Upper lobe of right lung (tissue), 1 donor: ENCODE data around the gene CCDC174. TPM values are rescaled to one million over a fixed set of nuclear protein-coding genes. Genes with fewer than 3 reads are reported as not detected.
A peak's percentile ranks its signal among the peaks of the same experiment; 100 is the strongest.

Source experiments
- ATAC-seq: fragments of 200-7000 bp; cut with Tn5 transposase; one replicate; pipeline ENCODE4 v1.9.1; 2020; ENCODE audit warnings: mild to moderate bottlenecking, moderate library complexity
- DNase-seq: peaks from one replicate; pipeline ENCODE4 v3.0.0-alpha.2; 2020
- H3K27ac ChIP-seq: fragments of 200-600 bp; one replicate; pipeline ENCODE4 v1.8.0; 2022
- H3K27me3 ChIP-seq: fragments of 200-600 bp; one replicate; pipeline ENCODE4 v1.8.0; 2022; ENCODE audit warnings: mild to moderate bottlenecking
- H3K36me3 ChIP-seq: fragments of 200-600 bp; one replicate; pipeline ENCODE4 v1.8.0; 2022
- H3K4me1 ChIP-seq: fragments of 200-600 bp; one replicate; pipeline ENCODE4 v1.8.0; 2022
- H3K4me3 ChIP-seq: fragments of 200-600 bp; one replicate; pipeline ENCODE4 v1.8.0; 2022; ENCODE audit warnings: mild to moderate bottlenecking
- H3K9me3 ChIP-seq: fragments of 200-600 bp; one replicate; pipeline ENCODE4 v1.8.0; 2022
- CTCF ChIP-seq: fragments of 200-600 bp; IDR thresholded peaks from one replicate; pipeline ENCODE4 v1.8.0; 2022; ENCODE audit warnings: antibody characterized with exemption
- intact Hi-C: fragments of 100-400 bp; cut with DNase I; formaldehyde crosslinking; loops from one replicate; pipeline ENCODE4 v1.11.0; 2022
- long read RNA-seq: library from polyadenylated mRNA; unstranded; transcript quantifications from one replicate; pipeline ENCODE4 v2.0.0, GENCODE V29; 2021
- total RNA-seq: library from RNA; stranded (reverse); fragmentation: NEBNext Ultra II Directional; extraction: Animal tissue kit (Norgen Biotek cat#: 25700); gene quantifications from one replicate; pipeline ENCODE4 v1.2.1, GENCODE V29; 2021
- donor health status: DM: no; HTN: yes; CAD: no; lungs with severe emphysema.

Gene CCDC174
- 22.1 TPM for total RNA-seq
- long read RNA-seq, transcript CCDC174-202 (11 exons, 2,942 nt): major isoform, 13 of 20 reads
- long read RNA-seq, partial matches to known transcripts: 2 of 20 reads
- long read RNA-seq, other reads (novel, unspliced or antisense): 5 of 20 reads

- intact Hi-C loops: no loop called here
- Histone ChIP-seq H3K4me3 (peak within 1 kb of the TSS; percentile 86), H3K9me3 (no peaks in the 10 kb centered on the region), H3K27me3 (no peaks in the 10 kb centered on the region), H3K4me1 (peaks cover 21% of the 10 kb centered on the region), H3K36me3 (peaks cover 24% of the 10 kb centered on the region), H3K27ac (peak within 1 kb of the TSS; percentile 96)
- ATAC-seq (peak; percentile 99), DNase-seq (peak; percentile 94)
- TF ChIP-seq CTCF: no peak
These were observed at the start of gene CCDC174 for GRCh38 chr3:14651440-14652251. Gene CCDC174 (plus strand): TSS chr3:14651762. CDS start chr3:14651837, 75 bp downstream.

- H3K4me1 ChIP-seq: peaks cover 5% of the 10 kb centered on the region
- peaks cover 52% of the 10 kb centered on the region for H3K27me3 ChIP-seq
- no peak overlapping the region for H3K4me3 ChIP-seq
- no peak for ATAC-seq
- no peak for DNase-seq
- H3K9me3 ChIP-seq: no peaks in the 10 kb centered on the region
- TF ChIP-seq CTCF: no peak
- H3K27ac ChIP-seq: no peak overlapping the region
- no peaks in the 10 kb centered on the region for H3K36me3 ChIP-seq
- intact Hi-C loops: no loop called here
These were observed 49.4 kb upstream of the CCDC174 start for GRCh38 chr3:14602006-14602803.

DNA sequence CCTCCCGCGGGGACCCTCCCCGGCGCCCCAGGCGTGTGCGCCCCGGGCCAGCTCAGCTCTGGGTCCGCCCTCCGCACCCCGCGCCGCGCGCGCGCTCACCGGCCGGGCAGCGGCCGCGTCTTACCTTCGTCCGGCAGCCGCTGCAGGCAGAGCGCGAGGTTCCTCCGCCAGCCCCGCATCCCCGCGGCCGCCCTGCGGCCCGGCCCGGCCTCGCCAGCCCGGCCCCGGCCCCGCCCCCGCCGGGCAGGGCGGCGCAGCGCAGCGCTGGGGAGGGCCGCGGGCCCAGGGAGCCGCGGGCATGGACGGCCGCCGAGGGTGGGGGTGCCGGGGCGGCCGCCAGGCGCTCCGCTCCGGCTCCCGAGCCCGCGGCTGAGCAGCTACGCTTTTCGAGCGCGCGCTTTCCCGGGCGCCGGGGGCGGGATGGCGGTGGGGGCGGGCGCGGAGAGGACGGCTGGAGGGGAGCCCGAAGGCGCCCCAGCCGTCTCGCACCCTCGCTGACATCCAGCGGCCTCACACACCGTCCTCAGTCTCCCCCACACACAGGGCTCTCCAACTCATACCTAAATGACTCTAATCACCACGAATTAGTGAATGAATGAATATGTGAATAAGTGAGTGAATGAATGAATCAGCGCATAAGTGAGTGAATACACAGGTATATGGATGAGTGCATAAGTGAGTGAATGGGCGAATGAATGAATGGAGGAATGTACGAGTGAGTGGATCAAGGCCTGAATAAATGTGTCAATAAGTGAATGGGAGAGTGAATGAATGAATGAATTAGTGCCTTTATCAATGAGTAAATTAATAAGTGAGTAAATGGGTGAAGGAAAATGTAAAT, 48.5 kb upstream of the CCDC174 start:
- Histone ChIP-seq H3K9me3 (no peaks in the 10 kb centered on the region), H3K36me3 (no peaks in the 10 kb centered on the region), H3K27ac (no peak overlapping the region), H3K4me1 (peaks cover 5% of the 10 kb centered on the region), H3K27me3 (peaks cover 50% of the 10 kb centered on the region), H3K4me3 (no peak overlapping the region)
- ATAC-seq: peak; percentile 64
- no peak for TF ChIP-seq CTCF
- intact Hi-C loops: no loop called here
- no peak for DNase-seq

- Histone ChIP-seq H3K27me3 (peaks cover 41% of the 10 kb centered on the region), H3K36me3 (no peaks in the 10 kb centered on the region), H3K9me3 (no peaks in the 10 kb centered on the region), H3K27ac (no peak overlapping the region), H3K4me1 (peaks cover 5% of the 10 kb centered on the region), H3K4me3 (no peak overlapping the region)
- no peak for TF ChIP-seq CTCF
- no peak for DNase-seq
- intact Hi-C loops: no loop called here
- ATAC-seq: no peak
These were observed 46.5 kb upstream of the CCDC174 start for GRCh38 chr3:14605067-14605466.

DNA sequence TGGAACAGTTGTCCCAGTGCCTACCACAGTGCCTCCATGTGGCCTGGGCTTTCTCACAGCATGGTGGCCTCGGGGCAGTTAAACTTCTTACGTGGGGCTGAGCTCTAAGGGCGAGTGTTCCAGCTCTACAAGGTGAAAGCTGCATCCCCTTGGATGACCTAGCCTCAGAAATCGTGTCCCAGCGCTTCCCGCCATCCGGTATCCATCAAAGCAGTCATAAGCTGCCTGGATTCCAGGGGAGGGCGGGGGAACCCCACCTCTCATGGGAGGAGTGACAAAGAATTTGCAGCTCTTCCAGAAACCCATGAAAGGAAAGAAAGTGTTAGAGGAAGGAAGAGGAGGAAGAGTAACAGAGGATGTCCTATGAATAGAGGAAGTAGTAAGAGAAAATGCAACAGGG, 45.8 kb upstream of the CCDC174 start:
- Histone ChIP-seq H3K4me3 (no peak overlapping the region), H3K36me3 (no peaks in the 10 kb centered on the region), H3K27ac (no peak overlapping the region), H3K27me3 (peaks cover 36% of the 10 kb centered on the region), H3K9me3 (no peaks in the 10 kb centered on the region), H3K4me1 (peaks cover 5% of the 10 kb centered on the region)
- intact Hi-C loops: no loop called here
- no peak for DNase-seq
- no peak for TF ChIP-seq CTCF
- ATAC-seq: no peak
